Right atrium auricular region (tissue), 2 donors: Measurements from ENCODE around the gene ROR2. TPM values are rescaled to one million over a fixed set of nuclear protein-coding genes. Genes with fewer than 3 reads are reported as not detected.

Experiments used
- DNase-seq: peaks from one replicate; pipeline ENCODE4 v3.0.0-alpha.2; 2019; ENCODE audit warnings: low spot score
- H3K27ac ChIP-seq, 2 donors: fragments of 200-600 bp; sonication (generic); 1 replicate in 1 of 2; 2 replicates in 1 of 2; pipeline ENCODE4 v1.5.1; 2016 to 2019
- H3K27me3 ChIP-seq, 2 donors: fragments of 200-600 bp; sonication (generic); one replicate each; pipeline versions ENCODE4 v1.5.1 to v1.6.0; 2017 to 2019
- H3K36me3 ChIP-seq: fragments of 200-600 bp; sonication (generic); one replicate; pipeline ENCODE4 v1.5.1; 2016
- H3K4me1 ChIP-seq, 2 donors: fragments of 200-600 bp; sonication (generic); one replicate each; pipeline versions ENCODE4 v1.5.1 to v1.6.0; 2017 to 2019
- H3K4me3 ChIP-seq, 2 donors: fragments of 200-600 bp; sonication (generic); 1 replicate in 1 of 2; 2 replicates in 1 of 2; pipeline ENCODE4 v1.5.1; 2017 to 2019; ENCODE audit warnings: mild to moderate bottlenecking in 1 of 2, moderate library complexity in 1 of 2
- H3K9me3 ChIP-seq, 2 donors: fragments of 200-600 bp; sonication (generic); one replicate each; pipeline ENCODE4 v1.5.1; 2019
- CTCF ChIP-seq, 2 donors: fragments of 200-600 bp; sonication (generic); IDR thresholded peaks; one replicate each; pipeline ENCODE4 v1.5.1; 2019; ENCODE audit warnings: antibody characterized with exemption in 2 of 2
- total RNA-seq, 2 donors: library from RNA; depleted of rRNA; stranded (reverse); fragments of >200 nt; gene quantifications; one replicate each; pipeline ENCODE4 v1.1.0, GENCODE V29; 2016

The ROR2 gene
- total RNA-seq, 2 donors from 2014 or later, result 21.8 to 28.5 TPM

- TF ChIP-seq CTCF (IDR thresholded peaks at IDR 0.05), result no peak
- no peak for DNase-seq
- Histone ChIP-seq H3K27ac (no peak overlapping the region), H3K27me3 (no peaks in the 10 kb centered on the region), H3K4me3 (no peak overlapping the region), H3K9me3 (peaks cover 0 to 5% of the 10 kb centered on the region in 2 donors), H3K36me3 (no peaks in the 10 kb centered on the region), H3K4me1 (peaks cover 0 to 12% of the 10 kb centered on the region in 2 donors)
These were observed 164.6 kb downstream of the ROR2 start for GRCh38 chr9:91785447-91785842.

- H3K36me3 ChIP-seq, result no peaks in the 10 kb centered on the region
- H3K4me3 ChIP-seq, result no peak overlapping the region
- no peak for DNase-seq
- peaks cover 0 to 12% of the 10 kb centered on the region in 2 donors for H3K4me1 ChIP-seq
- H3K9me3 ChIP-seq, result peaks cover 0 to 5% of the 10 kb centered on the region in 2 donors
- H3K27me3 ChIP-seq, result no peaks in the 10 kb centered on the region
- TF ChIP-seq CTCF (IDR thresholded peaks at IDR 0.05), result no peak
- no peak overlapping the region for H3K27ac ChIP-seq
These were observed 165.2 kb downstream of the ROR2 start for GRCh38 chr9:91784673-91785446.

GRCh38 chr9:91783876-91784672 lies 166.0 kb downstream of the ROR2 start:
- TF ChIP-seq CTCF (IDR thresholded peaks at IDR 0.05), result no peak
- DNase-seq, result no peak
- H3K27ac ChIP-seq, result no peak overlapping the region
- H3K36me3 ChIP-seq, result no peaks in the 10 kb centered on the region
- no peaks in the 10 kb centered on the region for H3K27me3 ChIP-seq
- H3K4me3 ChIP-seq, result no peak overlapping the region
- H3K9me3 ChIP-seq, result peaks cover 0 to 5% of the 10 kb centered on the region in 2 donors
- peaks cover 0 to 12% of the 10 kb centered on the region in 2 donors for H3K4me1 ChIP-seq

GRCh38 chr9:91783411-91783810 lies 166.6 kb downstream of the ROR2 start:
- Histone ChIP-seq H3K4me1 (peaks cover 0 to 12% of the 10 kb centered on the region in 2 donors), H3K27me3 (no peaks in the 10 kb centered on the region), H3K4me3 (no peak overlapping the region), H3K9me3 (peaks cover 0 to 5% of the 10 kb centered on the region in 2 donors), H3K27ac (no peak overlapping the region), H3K36me3 (no peaks in the 10 kb centered on the region)
- no peak for TF ChIP-seq CTCF (IDR thresholded peaks at IDR 0.05)
- no peak for DNase-seq

- no peak for TF ChIP-seq CTCF (IDR thresholded peaks at IDR 0.05)
- Histone ChIP-seq H3K36me3 (no peaks in the 10 kb centered on the region), H3K27ac (no peak overlapping the region), H3K4me1 (peaks cover 0 to 12% of the 10 kb centered on the region in 2 donors), H3K4me3 (no peak overlapping the region), H3K9me3 (peaks cover 0 to under 1% of the 10 kb centered on the region in 2 donors), H3K27me3 (no peaks in the 10 kb centered on the region)
- no peak for DNase-seq
These were observed 167.3 kb downstream of the ROR2 start for GRCh38 chr9:91782708-91783214.
